ENCODE results near the gene ZZZ3.

The ZZZ3 gene

GRCh38 chr1:77659879-77660593 is 22.4 kb downstream of the ZZZ3 start:
- peaks cover 51% of the 10 kb centered on the region; the same call in 1 of the 2 replicates for H4K20me1 ChIP-seq (ENCODE audit: insufficient read depth, low read length)

GRCh38 chr1:77658271-77658670 is 24.2 kb downstream of the ZZZ3 start:
- H4K20me1 ChIP-seq (ENCODE audit: insufficient read depth, low read length) = peaks cover 43% of the 10 kb centered on the region; the same call in 1 of the 2 replicates
- peaks cover 99% of the 10 kb centered on the region for H3K79me2 ChIP-seq (ENCODE audit: insufficient read depth, low read length)
- H3K4me1 ChIP-seq (ENCODE audit: insufficient read depth, low read length) = no peaks in the 10 kb centered on the region
- no peaks in the 10 kb centered on the region for H3K9me3 ChIP-seq (ENCODE audit: insufficient read depth, low read length, severe bottlenecking)
- H3K27me3 ChIP-seq (ENCODE audit: insufficient read depth, low read length, poor library complexity) = no peaks in the 10 kb centered on the region
- no peak overlapping the region for H2AFZ ChIP-seq (ENCODE audit: low read depth, low read length)
- H3K4me2 ChIP-seq (ENCODE audit: insufficient read depth, low read length) = no peak overlapping the region
- H3K4me3 ChIP-seq (ENCODE audit: low read depth in 1 of 2, low read length in 2 of 2) = no peak overlapping the region
- H3K9ac ChIP-seq (ENCODE audit: low read depth, low read length) = no peak overlapping the region
- TF ChIP-seq EZH2 (IDR thresholded peaks at IDR 0.05; ENCODE audit: borderline replicate concordance, low read depth, low read length, severe bottlenecking) = no peak
- TF ChIP-seq, protein P1, sequence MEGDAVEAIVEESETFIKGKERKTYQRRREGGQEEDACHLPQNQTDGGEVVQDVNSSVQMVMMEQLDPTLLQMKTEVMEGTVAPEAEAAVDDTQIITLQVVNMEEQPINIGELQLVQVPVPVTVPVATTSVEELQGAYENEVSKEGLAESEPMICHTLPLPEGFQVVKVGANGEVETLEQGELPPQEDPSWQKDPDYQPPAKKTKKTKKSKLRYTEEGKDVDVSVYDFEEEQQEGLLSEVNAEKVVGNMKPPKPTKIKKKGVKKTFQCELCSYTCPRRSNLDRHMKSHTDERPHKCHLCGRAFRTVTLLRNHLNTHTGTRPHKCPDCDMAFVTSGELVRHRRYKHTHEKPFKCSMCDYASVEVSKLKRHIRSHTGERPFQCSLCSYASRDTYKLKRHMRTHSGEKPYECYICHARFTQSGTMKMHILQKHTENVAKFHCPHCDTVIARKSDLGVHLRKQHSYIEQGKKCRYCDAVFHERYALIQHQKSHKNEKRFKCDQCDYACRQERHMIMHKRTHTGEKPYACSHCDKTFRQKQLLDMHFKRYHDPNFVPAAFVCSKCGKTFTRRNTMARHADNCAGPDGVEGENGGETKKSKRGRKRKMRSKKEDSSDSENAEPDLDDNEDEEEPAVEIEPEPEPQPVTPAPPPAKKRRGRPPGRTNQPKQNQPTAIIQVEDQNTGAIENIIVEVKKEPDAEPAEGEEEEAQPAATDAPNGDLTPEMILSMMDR (IDR thresholded peaks at IDR 0.05; ENCODE audit: borderline replicate concordance, extremely low read depth, low read length, poor library complexity, severe bottlenecking) = no peak
- H3K27ac ChIP-seq (ENCODE audit: low read length) = no peak overlapping the region
- peaks cover 7% of the 10 kb centered on the region; the same call in 1 of the 2 replicates for H3K36me3 ChIP-seq (ENCODE audit: insufficient read depth, low read length)
- ATAC-seq (ENCODE audit: insufficient read depth, low read depth) (no peak), DNase-seq (no peak)

More at GRCh38 chr1:77659879-77660593, 22.4 kb downstream of the ZZZ3 start:
- Histone ChIP-seq H3K27me3 (ENCODE audit: insufficient read depth, low read length, poor library complexity) (no peaks in the 10 kb centered on the region), H3K27ac (ENCODE audit: low read length) (no peak overlapping the region), H3K4me2 (ENCODE audit: insufficient read depth, low read length) (no peak overlapping the region), H3K79me2 (ENCODE audit: insufficient read depth, low read length) (peaks cover 100% of the 10 kb centered on the region), H3K9me3 (ENCODE audit: insufficient read depth, low read length, severe bottlenecking) (no peaks in the 10 kb centered on the region), H3K4me3 (ENCODE audit: low read depth in 1 of 2, low read length in 2 of 2) (no peak overlapping the region), H3K9ac (ENCODE audit: low read depth, low read length) (no peak overlapping the region), H3K4me1 (ENCODE audit: insufficient read depth, low read length) (no peaks in the 10 kb centered on the region), H3K36me3 (ENCODE audit: insufficient read depth, low read length) (0 out of 2 replicates have a peak, but pooled peaks cover 5% of the 10 kb centered on the region), H2AFZ (ENCODE audit: low read depth, low read length) (no peak overlapping the region)
- TF ChIP-seq EZH2 (IDR thresholded peaks at IDR 0.05; ENCODE audit: borderline replicate concordance, low read depth, low read length, severe bottlenecking) = no peak
- TF ChIP-seq, protein P1 (IDR thresholded peaks at IDR 0.05; ENCODE audit: borderline replicate concordance, extremely low read depth, low read length, poor library complexity, severe bottlenecking) = no peak
- DNase-seq = no peak
- no peak for ATAC-seq (ENCODE audit: insufficient read depth, low read depth)

- peaks cover 13% of the 10 kb centered on the region for H3K9me3 ChIP-seq (ENCODE audit: insufficient read depth, low read length, severe bottlenecking)
- H3K4me2 ChIP-seq (ENCODE audit: insufficient read depth, low read length) = no peak overlapping the region
- no peak for ATAC-seq (ENCODE audit: insufficient read depth, low read depth)
- no peak overlapping the region for H3K27ac ChIP-seq (ENCODE audit: low read length)
- no peak overlapping the region for H3K9ac ChIP-seq (ENCODE audit: low read depth, low read length)
- H3K27me3 ChIP-seq (ENCODE audit: insufficient read depth, low read length, poor library complexity) = no peaks in the 10 kb centered on the region
- peaks cover 16% of the 10 kb centered on the region for H3K36me3 ChIP-seq (ENCODE audit: insufficient read depth, low read length)
- TF ChIP-seq, protein P1 (IDR thresholded peaks at IDR 0.05; ENCODE audit: borderline replicate concordance, extremely low read depth, low read length, poor library complexity, severe bottlenecking) = no peak
- no peak for TF ChIP-seq EZH2 (IDR thresholded peaks at IDR 0.05; ENCODE audit: borderline replicate concordance, low read depth, low read length, severe bottlenecking)
- H3K4me1 ChIP-seq (ENCODE audit: insufficient read depth, low read length) = no peaks in the 10 kb centered on the region
- H3K4me3 ChIP-seq (ENCODE audit: low read depth in 1 of 2, low read length in 2 of 2) = no peak overlapping the region
- no peak overlapping the region for H2AFZ ChIP-seq (ENCODE audit: low read depth, low read length)
- H3K79me2 ChIP-seq (ENCODE audit: insufficient read depth, low read length) = peaks cover 99% of the 10 kb centered on the region
- H4K20me1 ChIP-seq (ENCODE audit: insufficient read depth, low read length) = peaks cover 23% of the 10 kb centered on the region; the same call in 1 of the 2 replicates
- DNase-seq = no peak
These were observed 27.0 kb downstream of the ZZZ3 start for GRCh38 chr1:77655431-77655974.

All from DND-41 (cell line).